ENCODE data around the gene ZNF536.
"Not testable (repeated sequence)": the region's sequence is repeated elsewhere in the genome, so short reads cannot be mapped to it uniquely, and the experiment has no call there.

ZNF536 gene

DNA sequence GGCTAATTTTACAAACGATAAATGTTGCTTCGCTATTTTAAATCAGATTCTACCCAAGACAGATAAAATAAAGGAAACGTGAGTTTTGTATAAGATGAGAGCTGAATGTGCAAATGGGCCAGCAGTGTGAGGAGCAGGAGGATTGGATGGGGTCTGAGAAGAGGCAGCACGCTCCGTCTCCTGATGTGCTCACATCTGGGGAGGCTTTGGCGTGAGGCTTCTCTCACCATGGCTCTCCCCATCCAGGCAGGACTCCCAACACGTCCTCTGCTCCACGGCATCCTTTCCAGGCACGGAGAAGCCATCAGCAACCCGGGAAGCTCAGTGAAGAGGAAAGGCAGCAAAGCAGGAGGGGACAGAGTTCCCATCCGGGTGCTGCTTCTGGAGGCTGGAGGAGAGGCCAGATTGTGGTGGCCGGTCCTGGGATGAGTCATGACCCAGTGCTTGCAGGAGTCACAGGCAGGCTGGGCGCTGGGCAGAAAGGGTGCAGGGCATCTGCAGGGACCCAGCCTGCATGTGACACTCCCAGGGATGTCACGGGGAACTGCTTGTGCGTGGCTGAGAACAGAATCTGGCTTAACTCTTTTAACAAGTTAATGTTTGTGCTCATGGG is 47.5 kb downstream of the ZNF536 start:
- DNase-seq = no peak
- ATAC-seq = no peak

DNA sequence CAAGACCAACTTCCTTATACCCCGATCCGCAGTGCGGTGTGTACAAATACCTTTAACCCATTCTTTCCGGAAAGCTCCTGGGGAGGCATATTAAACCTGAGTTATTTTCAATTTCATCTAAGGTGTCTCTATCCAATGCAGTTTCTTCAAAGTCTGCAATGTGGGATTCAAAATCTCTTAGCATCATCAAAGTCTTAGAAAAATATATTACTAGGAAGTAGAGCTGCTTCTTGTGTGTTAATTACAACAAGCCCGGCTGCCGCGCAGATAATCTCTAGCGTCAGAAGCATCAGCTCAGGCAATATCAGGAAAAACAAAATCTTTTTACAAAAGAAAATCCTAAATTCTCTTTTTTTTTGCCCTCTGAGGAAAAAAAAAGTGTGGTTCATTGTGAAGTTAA is 48.1 kb downstream of the ZNF536 start:
- ATAC-seq (no peak), DNase-seq (no peak)

DNA sequence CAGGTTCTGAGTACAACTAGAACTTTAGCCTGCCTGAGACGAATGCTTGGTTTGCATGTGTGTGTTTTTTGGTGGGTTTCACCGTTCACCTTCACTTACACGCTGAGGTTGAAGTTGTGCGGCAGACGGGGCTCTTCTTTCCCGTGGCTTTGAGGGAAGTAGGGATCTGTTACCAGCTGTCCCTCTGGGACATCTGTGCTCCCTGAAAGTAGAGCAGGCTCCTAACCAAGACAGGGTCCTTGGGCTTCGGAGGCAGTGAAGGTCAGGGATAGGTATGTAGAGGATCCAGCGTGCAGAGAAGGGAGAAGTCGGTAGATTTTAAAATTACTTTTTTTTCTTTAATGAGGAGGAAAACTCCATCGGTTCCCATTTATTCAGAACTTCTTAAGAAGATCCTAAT is 48.7 kb downstream of the ZNF536 start:
- no peak for ATAC-seq
- no peak for DNase-seq

DNA sequence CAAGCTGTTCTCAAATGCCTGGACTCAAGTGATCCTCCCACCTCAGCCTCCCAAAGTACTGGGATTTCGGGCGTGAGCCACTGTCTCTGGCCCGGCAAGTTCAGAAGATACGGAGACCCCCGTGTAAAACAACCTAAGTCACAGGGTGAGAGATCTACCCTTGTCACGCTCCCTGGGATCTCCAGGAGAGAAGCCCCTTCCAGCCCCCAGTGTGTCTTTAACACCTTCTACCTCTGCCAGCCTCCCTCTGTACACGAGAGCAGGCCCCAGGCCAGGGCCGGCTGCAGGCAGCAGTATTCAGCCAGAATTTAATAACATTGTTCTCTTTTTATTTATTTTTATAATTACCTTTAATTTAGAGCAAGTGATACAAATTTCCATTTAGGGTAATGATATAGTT is 49.4 kb downstream of the ZNF536 start:
- DNase-seq = no peak
- ATAC-seq = no peak

DNA sequence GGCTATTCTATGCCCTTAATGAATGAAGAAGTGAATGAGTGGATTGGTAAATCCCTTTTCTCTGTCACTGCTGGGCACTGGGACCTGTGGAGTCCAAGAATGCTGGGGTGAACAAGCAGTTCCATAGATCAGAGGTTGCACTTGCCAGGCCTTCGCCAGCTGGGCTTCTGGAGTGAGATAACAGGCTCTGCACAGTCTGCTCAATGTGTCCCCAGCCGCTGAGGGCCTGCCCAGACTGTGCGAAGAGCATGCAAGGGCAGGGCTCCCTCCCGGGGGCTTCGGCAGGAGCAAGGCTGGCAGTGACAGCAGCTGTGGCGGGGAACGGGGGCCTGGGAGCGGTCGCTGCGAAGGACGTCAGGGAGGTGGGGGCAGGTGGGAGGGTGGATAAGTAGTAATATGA is 51.3 kb downstream of the ZNF536 start:
- ATAC-seq (no peak), DNase-seq (no peak)

DNA sequence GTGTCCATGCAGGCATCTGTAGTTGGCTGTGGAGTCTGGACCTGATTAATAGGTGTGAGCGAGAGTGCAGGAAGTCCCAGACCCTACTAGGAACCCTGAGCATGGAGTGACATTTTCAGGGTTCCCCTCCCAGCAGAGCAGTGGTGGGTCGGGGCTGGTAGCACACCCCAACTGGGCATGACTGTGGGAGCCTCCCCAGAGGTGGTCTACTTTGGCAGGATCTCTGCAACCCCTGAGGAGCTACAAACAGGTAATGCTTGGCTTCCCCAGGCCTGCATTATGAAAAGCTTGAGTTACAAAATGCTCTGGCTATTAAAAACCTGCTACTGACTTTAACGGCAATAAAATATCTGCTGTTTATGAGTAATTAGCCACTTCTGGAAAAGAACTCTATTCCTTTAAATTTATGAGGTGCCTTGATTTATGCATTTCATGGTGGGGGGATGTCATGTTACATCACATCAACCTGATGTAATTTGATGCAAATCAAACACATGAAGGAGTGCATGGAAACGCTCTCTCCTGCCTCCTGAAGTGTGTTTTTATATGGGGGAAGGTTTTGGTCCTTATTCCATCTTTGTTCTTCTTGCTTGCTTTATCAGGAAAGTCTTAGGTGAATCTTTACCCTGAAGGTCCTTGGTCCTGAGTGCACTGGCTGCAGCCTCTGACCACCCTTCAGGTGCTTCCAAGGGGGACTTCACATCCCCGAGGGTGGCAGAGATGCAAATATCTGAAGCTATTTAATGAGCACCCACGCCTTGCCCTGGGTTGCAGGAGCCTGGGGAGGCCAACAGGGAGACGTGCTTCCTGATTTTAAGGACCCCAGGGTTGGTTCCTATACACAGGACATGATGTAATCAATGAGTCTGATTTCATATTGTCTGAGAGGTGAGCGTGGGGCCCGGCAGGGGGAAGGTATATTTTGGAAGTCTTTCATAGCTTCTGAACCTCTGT is 54.0 kb downstream of the ZNF536 start:
- ATAC-seq (no peak), DNase-seq (no peak)

DNA sequence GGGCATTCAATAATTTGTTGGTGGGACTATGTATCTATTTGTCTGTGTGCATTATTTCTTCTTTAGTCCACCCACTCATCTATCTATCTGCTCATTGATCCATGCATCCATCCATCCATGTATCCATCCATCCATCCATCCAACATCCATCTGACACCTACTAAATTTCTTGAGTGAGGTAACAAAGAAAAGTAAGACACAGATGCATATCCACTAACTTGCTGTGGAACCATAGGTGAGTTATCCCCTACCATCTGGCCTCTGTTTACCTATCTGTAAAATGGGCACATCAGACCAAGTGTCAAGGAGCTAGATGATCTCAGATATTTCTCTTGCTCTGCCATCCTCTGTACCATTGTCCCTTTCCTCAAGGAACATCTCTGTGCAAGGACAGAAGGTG is 54.7 kb downstream of the ZNF536 start:
- ATAC-seq (no peak), DNase-seq (no peak)

DNA sequence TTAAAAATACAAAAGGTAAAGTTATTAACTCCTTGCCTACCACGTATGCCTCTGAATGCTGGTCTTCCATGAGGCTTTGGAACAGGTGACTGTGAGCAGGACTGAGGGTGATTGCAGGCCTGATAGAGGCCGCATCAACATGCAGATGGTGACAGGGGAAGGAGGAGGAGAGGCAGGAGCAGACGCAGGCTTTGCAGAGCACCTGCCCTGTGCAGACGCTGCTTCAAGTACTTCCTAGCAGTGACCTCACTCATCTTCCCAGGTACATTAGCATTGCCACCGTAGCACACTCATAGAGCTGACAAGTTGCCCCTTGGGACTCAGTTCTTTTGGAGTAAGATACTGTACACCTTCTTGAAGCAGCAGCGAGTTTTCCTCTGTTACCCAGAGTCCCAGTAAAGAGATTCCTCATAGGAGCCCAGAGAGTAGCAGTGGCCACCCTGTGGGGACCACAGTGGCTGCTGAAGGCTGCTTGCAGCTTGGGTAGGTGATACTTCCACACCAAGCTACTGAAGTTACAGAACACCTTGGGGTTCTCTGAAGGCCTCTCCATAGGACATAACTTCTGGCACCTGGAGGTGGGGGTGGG is 56.0 kb downstream of the ZNF536 start:
- ATAC-seq (no peak), DNase-seq (no peak)

DNA sequence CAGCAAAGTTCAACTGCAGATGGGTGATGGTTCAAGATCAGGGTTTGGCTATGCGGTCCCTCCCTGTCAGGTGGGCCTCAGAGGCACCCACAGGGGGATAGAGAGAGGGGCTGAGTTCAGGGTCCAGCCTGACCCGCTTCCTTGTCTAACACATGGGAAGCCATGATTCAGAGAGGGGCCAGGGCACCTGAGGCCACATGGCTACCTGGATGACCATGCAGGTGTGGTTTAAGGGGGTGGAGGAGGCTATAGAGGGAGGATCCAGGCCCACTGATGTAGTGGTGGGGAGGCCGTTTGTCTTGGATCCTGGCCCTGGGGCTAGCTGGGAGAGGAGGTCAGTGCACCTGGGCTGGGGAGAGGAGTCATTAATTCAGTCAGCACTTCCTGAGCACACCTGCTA is 56.7 kb downstream of the ZNF536 start:
- ATAC-seq = no peak
- DNase-seq = no peak

DNA sequence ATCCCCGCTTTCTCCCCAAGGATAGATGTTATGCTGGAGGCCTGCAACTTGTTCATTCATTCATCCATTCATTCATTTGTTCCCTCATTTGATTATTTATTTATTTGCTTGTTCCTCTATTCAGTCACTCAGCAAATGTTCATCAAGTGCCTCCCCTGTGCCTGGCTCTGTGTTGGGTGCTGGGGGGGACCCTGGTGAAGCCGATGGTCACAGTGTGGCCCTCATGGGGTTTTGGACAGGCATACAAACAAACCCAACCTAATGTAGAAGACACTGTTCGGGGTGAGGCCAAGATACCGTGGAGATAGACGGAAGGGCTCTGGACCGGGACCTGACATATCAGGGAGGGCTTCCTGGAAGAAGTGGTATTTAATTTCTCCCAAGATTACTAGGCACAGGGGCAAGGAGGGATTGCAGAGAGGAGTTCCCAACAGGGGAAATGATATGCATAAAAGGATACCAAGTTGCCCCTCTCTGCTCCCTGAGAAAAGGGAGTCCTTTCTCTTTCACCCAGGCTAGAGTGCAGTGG is 58.1 kb downstream of the ZNF536 start:
- no peak for ATAC-seq
- DNase-seq = no peak

DNA sequence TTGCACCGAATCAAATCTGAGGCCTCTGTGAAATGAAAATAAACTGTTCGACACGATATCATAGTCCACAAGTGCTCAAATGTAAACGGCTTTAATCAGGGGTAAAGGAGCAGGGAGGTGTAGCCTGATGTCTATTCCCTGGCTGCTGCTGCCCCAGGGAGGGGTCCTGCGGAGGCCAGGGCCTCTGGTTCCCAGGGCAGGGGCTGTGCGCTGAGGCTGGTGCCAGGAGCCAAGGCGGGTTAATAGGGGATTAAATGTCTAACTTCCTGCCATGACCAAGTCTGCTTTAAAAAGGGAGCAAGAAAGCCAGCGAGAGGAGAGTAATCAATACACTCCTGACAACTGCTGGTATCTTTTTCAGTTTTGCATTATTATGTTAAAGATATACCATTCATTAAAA is 59.4 kb downstream of the ZNF536 start:
- no peak for ATAC-seq
- no peak for DNase-seq

DNA sequence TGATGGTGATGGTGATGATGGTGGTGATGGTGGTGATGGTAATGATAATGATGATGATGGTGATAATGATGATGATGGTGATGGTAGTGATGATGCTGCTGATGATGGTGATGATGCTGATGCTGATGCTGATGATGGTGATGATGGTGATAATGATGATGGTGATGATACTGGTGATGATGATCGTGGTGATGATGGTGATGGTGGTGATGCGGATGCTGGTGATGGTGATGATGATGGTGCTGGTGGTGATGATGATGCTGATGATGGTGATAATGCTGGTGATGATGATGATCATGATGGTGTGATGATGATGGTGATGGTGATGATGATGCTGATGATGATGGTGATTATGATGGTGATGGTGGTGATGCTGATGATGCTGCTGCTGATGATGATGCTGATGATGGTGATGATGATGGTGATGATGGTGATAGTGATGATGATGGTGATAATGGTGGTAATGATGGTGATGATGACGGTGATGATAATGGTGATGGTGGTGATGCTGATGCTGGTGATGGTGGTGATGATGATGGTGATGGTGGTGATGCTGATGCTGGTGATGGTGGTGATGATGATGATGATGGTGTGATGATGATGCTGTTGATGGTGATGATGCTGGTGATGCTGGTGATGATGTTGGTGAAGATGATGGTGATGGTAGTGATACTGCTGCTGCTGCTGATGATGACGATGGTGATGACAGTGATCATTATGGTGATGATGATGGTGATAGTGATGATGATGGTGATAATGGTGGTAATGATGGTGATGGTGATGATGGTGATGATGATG is 62.8 kb downstream of the ZNF536 start:
- ATAC-seq (no peak), DNase-seq (no peak)

DNA sequence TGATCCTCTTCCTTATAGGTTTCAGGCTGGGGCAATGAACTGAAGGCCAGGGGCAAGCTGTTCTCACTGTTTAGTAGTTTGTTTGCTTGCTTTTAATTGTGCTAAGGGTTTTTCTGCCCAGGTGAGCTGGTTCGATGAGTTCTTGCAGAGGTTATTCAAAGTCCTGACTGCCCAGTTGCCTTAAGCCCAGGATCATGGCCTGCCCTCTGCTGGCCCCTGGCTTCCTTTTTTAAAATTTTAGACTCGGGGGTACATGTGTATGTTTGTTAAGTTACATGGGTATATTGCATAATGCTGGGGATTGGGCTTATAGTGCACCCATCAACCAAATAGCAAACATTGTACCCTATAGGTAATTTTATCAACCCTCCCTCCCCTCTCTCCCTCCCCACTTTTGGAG is 65.7 kb downstream of the ZNF536 start:
- ATAC-seq (no peak), DNase-seq (no peak)

DNA sequence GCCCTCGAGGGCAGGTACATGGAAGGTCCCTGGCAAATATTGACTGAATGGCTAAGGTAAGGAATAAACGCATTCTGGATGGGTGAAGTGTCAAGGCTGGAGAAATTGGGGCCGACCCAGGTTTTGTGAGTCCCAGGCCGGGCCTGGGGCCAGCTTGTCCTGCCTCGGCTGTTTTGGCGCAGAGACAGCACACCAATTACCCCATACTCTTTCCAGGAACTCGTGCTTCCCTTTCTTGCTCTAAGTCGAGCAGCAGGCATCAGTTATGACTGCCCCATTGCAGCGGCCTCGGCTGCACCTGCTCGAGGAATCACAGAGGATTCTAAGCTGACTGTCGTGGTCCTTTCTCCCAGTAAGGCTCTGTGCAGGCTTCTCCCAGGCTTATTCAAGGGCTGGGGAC is 67.1 kb downstream of the ZNF536 start:
- DNase-seq (no peak), ATAC-seq (no peak)

DNA sequence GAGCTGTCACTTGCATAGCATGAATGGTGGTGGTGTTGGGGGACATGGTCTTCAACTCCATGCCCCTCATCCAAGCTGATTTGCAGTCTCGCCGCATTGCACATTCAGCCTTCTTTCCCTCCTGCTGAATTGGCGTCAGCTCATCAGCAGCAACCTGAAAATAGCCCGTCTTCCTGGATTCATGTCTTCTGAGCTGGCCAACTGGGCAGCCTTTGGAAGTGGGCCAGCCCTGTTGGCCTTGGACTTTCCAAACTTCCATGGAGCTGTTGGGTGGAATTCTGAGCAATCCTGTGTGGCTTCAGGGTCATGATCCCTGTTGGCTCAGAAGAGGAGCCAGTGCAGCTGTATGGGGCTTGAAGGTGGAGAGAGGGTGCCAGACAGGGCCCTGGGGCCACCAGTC is 68.8 kb downstream of the ZNF536 start:
- DNase-seq (no peak), ATAC-seq (no peak)

DNA sequence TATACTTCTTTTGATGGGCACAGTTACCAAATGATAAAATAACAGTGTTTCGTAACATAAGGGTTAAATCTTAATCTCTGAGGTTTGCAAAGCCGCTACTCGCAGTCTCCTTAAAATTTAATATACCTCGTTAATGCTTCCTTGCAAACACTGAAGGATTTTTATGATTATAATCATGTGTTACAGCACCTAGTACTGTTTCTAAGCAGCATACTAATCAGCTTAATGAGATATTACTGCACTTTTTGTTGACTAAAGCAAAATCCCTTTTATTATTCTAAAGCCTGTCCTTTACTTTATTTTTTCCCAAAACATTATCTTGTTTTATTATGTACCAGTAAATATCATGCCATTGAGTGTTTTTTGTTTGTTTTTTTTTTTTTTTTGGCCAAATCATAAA is 70.5 kb downstream of the ZNF536 start:
- no peak for ATAC-seq
- no peak for DNase-seq

DNA sequence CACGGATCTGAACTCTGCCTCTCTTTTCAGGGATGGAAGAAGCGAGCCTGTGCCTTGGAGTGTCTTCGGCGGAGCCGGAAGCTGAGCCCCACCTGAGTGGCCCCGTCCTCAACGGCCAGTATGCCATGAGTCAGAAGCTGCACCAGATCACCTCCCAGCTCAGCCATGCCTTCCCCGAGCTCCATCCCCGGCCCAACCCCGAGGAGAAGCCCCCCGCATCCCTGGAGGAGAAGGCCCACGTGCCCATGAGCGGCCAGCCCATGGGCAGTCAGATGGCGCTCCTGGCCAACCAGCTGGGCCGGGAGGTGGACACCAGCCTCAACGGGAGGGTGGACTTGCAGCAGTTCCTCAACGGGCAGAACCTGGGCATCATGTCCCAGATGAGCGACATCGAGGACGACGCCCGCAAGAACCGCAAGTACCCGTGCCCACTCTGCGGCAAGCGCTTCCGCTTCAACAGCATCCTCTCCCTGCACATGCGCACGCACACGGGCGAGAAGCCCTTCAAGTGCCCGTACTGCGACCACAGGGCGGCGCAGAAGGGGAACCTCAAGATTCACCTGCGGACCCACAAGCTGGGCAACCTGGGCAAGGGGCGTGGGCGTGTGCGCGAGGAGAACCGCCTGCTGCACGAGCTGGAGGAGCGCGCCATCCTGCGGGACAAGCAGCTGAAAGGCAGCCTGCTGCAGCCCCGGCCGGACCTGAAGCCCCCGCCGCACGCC is 71.5 kb downstream of the ZNF536 start:
- ATAC-seq (no peak), DNase-seq (no peak)

DNA sequence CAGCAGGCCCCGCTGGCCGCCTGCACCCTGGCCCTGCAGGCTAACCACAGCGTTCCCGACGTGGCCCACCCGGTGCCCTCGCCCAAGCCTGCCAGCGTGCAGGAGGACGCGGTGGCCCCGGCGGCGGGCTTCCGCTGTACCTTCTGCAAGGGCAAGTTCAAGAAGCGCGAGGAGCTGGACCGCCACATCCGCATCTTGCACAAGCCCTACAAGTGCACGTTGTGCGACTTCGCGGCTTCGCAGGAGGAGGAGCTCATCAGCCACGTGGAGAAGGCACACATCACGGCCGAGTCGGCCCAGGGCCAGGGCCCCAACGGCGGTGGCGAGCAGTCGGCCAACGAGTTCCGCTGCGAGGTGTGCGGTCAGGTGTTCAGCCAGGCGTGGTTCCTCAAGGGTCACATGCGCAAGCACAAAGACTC is 72.1 kb downstream of the ZNF536 start:
- no peak for ATAC-seq
- DNase-seq = no peak

DNA sequence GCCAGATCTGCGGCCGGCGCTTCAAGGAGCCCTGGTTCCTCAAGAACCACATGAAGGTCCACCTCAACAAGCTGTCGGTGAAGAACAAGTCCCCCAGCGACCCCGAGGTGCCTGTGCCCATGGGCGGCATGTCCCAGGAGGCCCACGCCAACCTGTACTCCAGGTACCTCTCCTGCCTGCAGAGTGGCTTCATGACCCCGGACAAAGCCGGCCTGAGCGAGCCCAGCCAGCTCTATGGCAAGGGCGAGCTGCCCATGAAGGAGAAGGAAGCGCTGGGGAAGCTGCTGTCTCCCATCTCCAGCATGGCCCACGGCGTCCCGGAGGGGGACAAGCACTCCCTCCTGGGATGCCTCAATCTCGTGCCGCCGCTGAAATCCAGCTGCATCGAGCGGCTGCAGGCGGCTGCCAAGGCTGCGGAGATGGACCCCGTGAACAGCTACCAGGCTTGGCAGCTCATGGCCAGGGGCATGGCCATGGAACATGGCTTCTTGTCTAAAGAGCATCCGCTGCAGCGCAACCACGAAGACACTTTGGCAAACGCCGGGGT is 72.6 kb downstream of the ZNF536 start:
- DNase-seq = no peak
- ATAC-seq = no peak

DNA sequence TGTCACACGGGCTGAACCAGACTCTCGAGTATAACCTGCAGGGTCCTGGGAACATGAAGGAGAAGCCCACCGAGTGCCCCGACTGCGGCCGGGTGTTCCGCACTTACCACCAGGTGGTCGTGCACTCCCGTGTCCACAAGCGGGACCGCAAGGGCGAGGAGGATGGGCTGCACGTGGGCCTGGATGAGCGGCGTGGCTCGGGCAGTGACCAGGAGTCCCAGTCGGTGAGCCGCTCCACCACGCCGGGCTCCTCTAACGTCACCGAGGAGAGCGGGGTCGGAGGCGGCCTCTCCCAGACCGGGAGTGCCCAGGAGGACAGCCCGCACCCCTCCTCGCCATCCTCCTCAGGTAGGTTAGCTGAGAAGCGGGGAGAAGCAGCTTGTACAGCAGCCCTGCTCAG is 73.2 kb downstream of the ZNF536 start:
- DNase-seq (no peak), ATAC-seq (no peak)

DNA sequence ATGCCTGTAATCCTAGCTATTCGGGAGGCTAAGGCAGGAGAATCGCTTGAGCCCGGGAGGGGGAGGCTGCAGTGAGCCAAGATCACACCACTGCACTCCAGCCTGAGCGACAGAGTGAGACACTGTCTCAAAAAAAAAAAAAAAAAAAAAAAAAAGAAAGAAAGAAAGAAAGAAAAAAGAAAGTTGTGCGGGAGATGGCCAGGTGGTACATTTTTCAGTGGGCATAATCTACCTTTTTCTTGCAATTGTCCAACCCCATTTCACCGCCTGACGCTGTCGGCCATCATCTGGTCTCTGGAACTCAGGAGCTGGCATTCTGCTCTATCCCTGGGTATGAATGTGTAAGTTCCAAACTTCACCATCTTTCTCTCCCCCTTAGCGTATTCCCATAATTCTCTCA is 73.9 kb downstream of the ZNF536 start:
- ATAC-seq, DNase-seq: not testable (repeated sequence)

Data from stimulated activated naive CD8-positive, alpha-beta T cell treated with anti-CD3 and anti-CD28 coated beads, Interleukin-15, Interleukin-2, amounts not matched to agents 100 U/mL and 50 U/mL, for 24 hours (primary cell).